H9 (cell line): Measurements from ENCODE around the gene LILRB5. TPM values are rescaled to one million over a fixed set of nuclear protein-coding genes. Genes with fewer than 3 reads are reported as not detected.
"Not testable (repeated sequence)": the region's sequence is repeated elsewhere in the genome, so short reads cannot be mapped to it uniquely, and the experiment has no call there.

ENCODE experiments used
- DNase-seq: peaks from one replicate; pipeline ENCODE4 v3.0.0-alpha.2; 2017
- H2AFZ ChIP-seq: one replicate; pipeline ENCODE4 v1.6.1; 2013; ENCODE audit warnings: mild to moderate bottlenecking, low read length, control low read depth, moderate library complexity
- H2AK5ac ChIP-seq: 2 replicates; pipeline ENCODE4 v1.6.1; 2013; ENCODE audit warnings: low read length, control low read depth, mixed read lengths; ENCODE audit not compliant: insufficient read length
- H2BK120ac ChIP-seq: one replicate; pipeline ENCODE4 v1.6.1; 2013; ENCODE audit warnings: low read depth, mild to moderate bottlenecking, low read length, control low read depth, inconsistent platforms; ENCODE audit not compliant: poor library complexity, severe bottlenecking
- H2BK12ac ChIP-seq: 2 replicates; pipeline ENCODE4 v1.6.1; 2013; ENCODE audit warnings: low read length, control low read depth, mixed read lengths, low read depth; ENCODE audit not compliant: insufficient read length
- H2BK15ac ChIP-seq: 2 replicates; pipeline ENCODE4 v1.6.1; 2013; ENCODE audit warnings: low read depth, low read length, control low read depth
- H2BK20ac ChIP-seq: one replicate; pipeline ENCODE4 v1.6.1; 2013; ENCODE audit warnings: low read depth, mild to moderate bottlenecking, low read length, control low read depth, inconsistent platforms; ENCODE audit not compliant: poor library complexity, severe bottlenecking
- H2BK5ac ChIP-seq: 2 replicates; pipeline ENCODE4 v1.6.1; 2013; ENCODE audit warnings: low read length, control low read depth, mixed read lengths; ENCODE audit not compliant: insufficient read length
- H3K14ac ChIP-seq: 2 replicates; pipeline ENCODE4 v1.6.1; 2013; ENCODE audit warnings: low read length, control low read depth; ENCODE audit not compliant: insufficient read depth
- H3K18ac ChIP-seq: 2 replicates; pipeline ENCODE4 v1.6.1; 2013; ENCODE audit warnings: low read depth, mild to moderate bottlenecking, mixed read lengths, low read length, control low read depth; ENCODE audit not compliant: insufficient read length
- H3K23ac ChIP-seq: 2 replicates; pipeline ENCODE4 v1.6.1; 2013; ENCODE audit warnings: low read length, control low read depth, mixed read lengths, low read depth; ENCODE audit not compliant: insufficient read length
- H3K23me2 ChIP-seq: 2 replicates; pipeline ENCODE4 v1.6.1; 2013; ENCODE audit warnings: low read depth, mild to moderate bottlenecking, mixed read lengths, low read length, control low read depth; ENCODE audit not compliant: insufficient read length, poor library complexity, severe bottlenecking
- H3K27ac ChIP-seq: 2 replicates; pipeline ENCODE4 v1.5.1; 2013; ENCODE audit warnings: low read length, control low read depth, mixed read lengths, low read depth; ENCODE audit not compliant: insufficient read length
- H3K27me3 ChIP-seq: 2 replicates; pipeline ENCODE4 v1.6.1; 2013; ENCODE audit warnings: low read length, control low read depth, inconsistent platforms; ENCODE audit not compliant: insufficient read depth
- H3K4ac ChIP-seq: 2 replicates; pipeline ENCODE4 v1.6.1; 2013; ENCODE audit warnings: low read depth, mild to moderate bottlenecking, control low read depth, inconsistent platforms, low read length, moderate library complexity
- H3K4me1 ChIP-seq: 2 replicates; pipeline ENCODE4 v1.6.1; 2013; ENCODE audit warnings: low read length, control low read depth, inconsistent platforms; ENCODE audit not compliant: insufficient read depth
- H3K4me2 ChIP-seq: 2 replicates; pipeline ENCODE4 v1.6.1; 2013; ENCODE audit warnings: low read length, control low read depth, mixed read lengths; ENCODE audit not compliant: insufficient read length, insufficient read depth
- H3K56ac ChIP-seq: 2 replicates; pipeline ENCODE4 v1.6.1; 2013; ENCODE audit warnings: low read depth, mild to moderate bottlenecking, mixed read lengths, low read length, control low read depth; ENCODE audit not compliant: insufficient read length
- H3K79me1 ChIP-seq: 2 replicates; pipeline ENCODE4 v1.6.1; 2013; ENCODE audit warnings: low read depth, mild to moderate bottlenecking, moderate library complexity, low read length, control low read depth, inconsistent platforms; ENCODE audit not compliant: insufficient read depth, poor library complexity, severe bottlenecking
- H3K79me2 ChIP-seq: 2 replicates; pipeline ENCODE4 v1.6.1; 2013; ENCODE audit warnings: low read length, control low read depth, inconsistent platforms; ENCODE audit not compliant: insufficient read depth
- H3K9ac ChIP-seq: 2 replicates; pipeline ENCODE4 v1.6.1; 2013; ENCODE audit warnings: low read length, control low read depth, mixed read lengths; ENCODE audit not compliant: insufficient read length; ENCODE audit errors: extremely low read depth
- H3K9me3 ChIP-seq: one replicate; pipeline ENCODE4 v1.6.1; 2013; ENCODE audit warnings: low read depth, low read length, inconsistent platforms; ENCODE audit not compliant: control insufficient read depth
- H3T11ph ChIP-seq: one replicate; pipeline ENCODE4 v1.6.1; 2013; ENCODE audit warnings: mild to moderate bottlenecking, low read length, control low read depth, inconsistent platforms
- H4K20me1 ChIP-seq: one replicate; pipeline ENCODE4 v1.6.1; 2013; ENCODE audit not compliant: control insufficient read depth, insufficient read length, insufficient read depth
- H4K5ac ChIP-seq: 2 replicates; pipeline ENCODE4 v1.6.1; 2013; ENCODE audit warnings: low read depth, mild to moderate bottlenecking, mixed read lengths, low read length, control low read depth; ENCODE audit not compliant: insufficient read length
- H4K8ac ChIP-seq: replicated peaks from 2 replicates; pipeline ENCODE4 v1.6.1; 2013; ENCODE audit warnings: low read length, control low read depth, mixed read lengths, low read depth; ENCODE audit not compliant: insufficient read length
- H4K91ac ChIP-seq: 2 replicates; pipeline ENCODE4 v1.6.1; 2013; ENCODE audit warnings: low read depth, mild to moderate bottlenecking, moderate library complexity, mixed read lengths, low read length, control low read depth; ENCODE audit not compliant: insufficient read length
- H3K27ac Mint-ChIP-seq, 3 experiments: 2 replicates in 2 of 3; 3 replicates in 1 of 3; pipeline ENCODE4 v1.8.0; 2020 to 2021; ENCODE audit warnings: mixed read lengths in 3 of 3, mild to moderate bottlenecking in 1 of 3, moderate library complexity in 1 of 3
- H3K27me3 Mint-ChIP-seq: 2 replicates; pipeline ENCODE4 v1.8.0; 2021; ENCODE audit warnings: low read depth, mild to moderate bottlenecking, moderate library complexity, mixed read lengths
- H3K36me3 Mint-ChIP-seq, 3 experiments: 2 replicates in 2 of 3; 3 replicates in 1 of 3; pipeline ENCODE4 v1.8.0; 2020 to 2021; ENCODE audit warnings: low read depth in 3 of 3, mixed read lengths in 3 of 3; ENCODE audit not compliant: insufficient read depth in 1 of 3
- H3K4me1 Mint-ChIP-seq, 2 experiments: 2 replicates each; pipeline ENCODE4 v1.8.0; 2020; ENCODE audit warnings: mixed read lengths in 2 of 2
- H3K4me3 Mint-ChIP-seq, 2 experiments: 2 replicates in 1 of 2; 3 replicates in 1 of 2; pipeline ENCODE4 v1.8.0; 2020 to 2021; ENCODE audit warnings: mild to moderate bottlenecking in 2 of 2, mixed read lengths in 2 of 2, moderate library complexity in 1 of 2
- H3K9me3 Mint-ChIP-seq, 2 experiments: 2 replicates in 1 of 2; 3 replicates in 1 of 2; pipeline ENCODE4 v1.8.0; 2020; ENCODE audit warnings: mild to moderate bottlenecking in 2 of 2, mixed read lengths in 2 of 2, moderate library complexity in 1 of 2
- CTCF ChIP-seq: fragments of 200-600 bp; sonication (generic); conservative IDR thresholded peaks from 3 replicates; pipeline ENCODE4 v1.8.0; 2021; ENCODE audit warnings: antibody characterized with exemption, mild to moderate bottlenecking
- WGBS: extraction: QIAGEN DNeasy Blood & Tissue Kit; methylation state at CpG from one replicate; pipeline ENCODE4 v1.1.7; 2013; ENCODE audit warnings: missing lambda C conversion rate, low lambda C conversion rate, mixed read lengths; ENCODE audit not compliant: insufficient read length; ENCODE audit errors: extremely low coverage; 5-methylcytosine and 5-hydroxymethylcytosine counted together
- total RNA-seq: library from RNA; stranded (reverse); gene quantifications from 2 replicates; pipeline ENCODE4 v1.2.1, GENCODE V29; 2021

The LILRB5 gene
- total RNA-seq, 1 experiment from 2014 or later: 0.09 TPM

DNA sequence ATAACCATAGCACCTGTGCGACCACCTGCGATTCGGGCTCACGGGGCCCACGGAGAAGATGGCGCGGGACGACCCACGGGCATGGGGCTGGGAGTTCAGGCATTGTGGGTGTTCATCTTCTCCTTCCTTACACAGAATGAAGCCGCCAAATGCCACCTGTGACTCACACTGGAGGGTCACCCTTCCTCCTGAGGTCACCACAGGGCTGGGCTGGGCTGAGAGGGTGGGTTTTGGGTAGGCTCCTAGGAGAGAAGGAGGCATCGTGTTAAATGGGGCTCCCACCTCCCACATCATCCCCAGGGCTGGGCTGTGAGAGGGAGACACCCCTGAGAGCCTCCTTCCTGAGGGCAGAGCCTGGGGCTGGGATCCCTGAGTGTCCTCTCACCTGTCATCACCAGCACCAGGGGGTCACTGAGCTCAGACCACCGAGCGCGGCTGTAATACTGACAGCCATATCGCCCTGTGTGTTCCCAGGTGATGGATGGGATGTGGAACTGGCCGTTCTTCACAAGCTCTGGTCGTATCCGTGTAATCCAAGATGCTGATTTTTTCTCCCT lies 22.4 kb upstream of the LILRB5 start:
- Histone ChIP-seq H3K4ac (no peak overlapping the region), H2BK5ac (no peak overlapping the region), H3K27ac (no peak overlapping the region), H2BK15ac (no peak overlapping the region), H3K23ac (no peak overlapping the region), H3K79me1 (no peaks in the 10 kb centered on the region), H4K8ac (no peak overlapping the region), H2AK5ac (no peak overlapping the region), H4K5ac (no peak overlapping the region), H3K4me1 (no peaks in the 10 kb centered on the region), H2AFZ (no peak overlapping the region), H3K23me2 (no peaks in the 10 kb centered on the region), H3K18ac (no peak overlapping the region), H4K91ac (no peak overlapping the region), H4K20me1 (no peaks in the 10 kb centered on the region), H3K56ac (no peak overlapping the region), H2BK20ac (no peak overlapping the region), H3K27me3 (no peaks in the 10 kb centered on the region), H3K9ac (no peak overlapping the region), H3T11ph (no peak overlapping the region), H2BK120ac (no peak overlapping the region), H3K4me2 (no peak overlapping the region), H3K9me3 (no peaks in the 10 kb centered on the region), H3K79me2 (no peaks in the 10 kb centered on the region), H2BK12ac (no peak overlapping the region), H3K14ac (no peak overlapping the region; the same call in 1 of the 2 replicates)
- WGBS: no CpG with 5 or more reads among the region's 18 CpGs
- no peak for DNase-seq
- Mint-ChIP-seq H3K27me3 (peaks cover 53% of the 10 kb centered on the region), H3K4me3 (no peak overlapping the region), H3K27ac (no peak overlapping the region), H3K4me1 (no peaks in the 10 kb centered on the region; a peak in 1 of 4 replicates), H3K36me3 (no peaks in the 10 kb centered on the region), H3K9me3 (peaks cover 0 to 55% of the 10 kb centered on the region in 2 experiments; a peak in 2 of 5 replicates)
- no peak for TF ChIP-seq CTCF

DNA sequence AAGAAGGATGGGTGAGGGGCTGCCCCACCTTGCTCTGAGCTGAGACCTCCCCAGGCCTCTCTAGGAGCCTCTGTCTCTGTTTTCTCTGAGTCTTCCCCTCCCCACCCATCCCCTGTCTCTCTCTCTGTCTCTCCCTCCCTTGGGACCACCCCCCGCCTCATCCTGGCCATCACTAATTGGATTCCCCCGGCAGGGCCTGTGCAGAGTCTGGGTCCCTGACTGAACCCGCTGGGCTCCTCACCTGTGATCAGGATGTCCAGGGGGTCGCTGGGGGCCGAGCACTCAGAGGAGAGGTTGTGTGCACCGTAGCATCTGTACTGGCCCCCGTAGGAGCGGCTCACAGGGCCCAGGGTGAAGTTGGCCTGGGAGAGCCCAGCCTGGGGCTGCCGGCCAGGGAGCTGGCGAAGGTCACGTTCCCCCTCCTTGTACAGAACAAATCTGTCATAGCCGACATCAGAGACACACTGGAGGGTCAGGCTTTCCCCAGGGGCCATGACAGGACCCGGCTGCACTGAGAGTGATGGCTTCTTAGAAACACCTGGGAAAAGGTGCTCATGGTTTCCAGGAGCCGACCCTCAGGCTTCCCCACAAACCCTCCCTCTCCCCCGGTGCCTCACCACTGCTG lies 21.6 kb upstream of the LILRB5 start:
- not testable (repeated sequence) for H3K4me2 ChIP-seq, H2BK15ac ChIP-seq, H2BK12ac ChIP-seq, H3K18ac ChIP-seq, H3K27me3 ChIP-seq, H3K56ac ChIP-seq, H3K27ac ChIP-seq, H3K4me1 Mint-ChIP-seq, H2AFZ ChIP-seq, H3T11ph ChIP-seq, H3K79me1 ChIP-seq, H3K4ac ChIP-seq, H4K20me1 ChIP-seq, H3K4me1 ChIP-seq, H4K5ac ChIP-seq, H3K79me2 ChIP-seq, H4K8ac ChIP-seq, H3K9me3 ChIP-seq, H2BK120ac ChIP-seq, H4K91ac ChIP-seq, H3K36me3 Mint-ChIP-seq, H3K4me3 Mint-ChIP-seq, DNase-seq, H3K9ac ChIP-seq, H2BK5ac ChIP-seq, H3K14ac ChIP-seq, H2AK5ac ChIP-seq, H2BK20ac ChIP-seq, H3K27ac Mint-ChIP-seq, H3K23me2 ChIP-seq, H3K23ac ChIP-seq
- Mint-ChIP-seq H3K9me3 (peaks cover 0 to 54% of the 10 kb centered on the region in 2 experiments; a peak in 2 of 5 replicates), H3K27me3 (peaks cover 52% of the 10 kb centered on the region)
- no CpG with 5 or more reads among the region's 15 CpGs for WGBS
